Adipocyte (in vitro differentiated cells): Measurements from ENCODE around the gene GOLGA8O.
"Not testable (repeated sequence)": the region's sequence is repeated elsewhere in the genome, so short reads cannot be mapped to it uniquely, and the experiment has no call there.

Experiments used
- DNase-seq: peaks from one replicate; pipeline ENCODE4 v3.0.0-alpha.2; 2015; ENCODE audit warnings: low read depth
- H3K27me3 ChIP-seq: replicated peaks from 2 replicates; pipeline ENCODE4 v1.7.0; 2013; ENCODE audit warnings: mild to moderate bottlenecking, low read length, moderate library complexity; ENCODE audit not compliant: control insufficient read depth, insufficient read depth
- H3K36me3 ChIP-seq: 2 replicates; pipeline ENCODE4 v1.7.0; 2013; ENCODE audit warnings: low read length, mild to moderate bottlenecking, moderate library complexity; ENCODE audit not compliant: control insufficient read depth, insufficient read depth, severe bottlenecking
- H3K4me1 ChIP-seq: 2 replicates; pipeline ENCODE4 v1.7.0; 2013; ENCODE audit warnings: mild to moderate bottlenecking, low read length, moderate library complexity; ENCODE audit not compliant: control insufficient read depth, insufficient read depth
- H3K4me3 ChIP-seq: 2 replicates; pipeline ENCODE4 v1.7.0; 2013; ENCODE audit warnings: mild to moderate bottlenecking, low read length, moderate library complexity
- H3K9ac ChIP-seq: 2 replicates; pipeline ENCODE4 v1.7.0; 2013; ENCODE audit warnings: mild to moderate bottlenecking, low read length, moderate library complexity
- H3K9me3 ChIP-seq: 2 replicates; pipeline ENCODE4 v1.7.0; 2013; ENCODE audit warnings: mild to moderate bottlenecking, low read length, moderate library complexity; ENCODE audit not compliant: control insufficient read depth

GOLGA8O gene

DNA sequence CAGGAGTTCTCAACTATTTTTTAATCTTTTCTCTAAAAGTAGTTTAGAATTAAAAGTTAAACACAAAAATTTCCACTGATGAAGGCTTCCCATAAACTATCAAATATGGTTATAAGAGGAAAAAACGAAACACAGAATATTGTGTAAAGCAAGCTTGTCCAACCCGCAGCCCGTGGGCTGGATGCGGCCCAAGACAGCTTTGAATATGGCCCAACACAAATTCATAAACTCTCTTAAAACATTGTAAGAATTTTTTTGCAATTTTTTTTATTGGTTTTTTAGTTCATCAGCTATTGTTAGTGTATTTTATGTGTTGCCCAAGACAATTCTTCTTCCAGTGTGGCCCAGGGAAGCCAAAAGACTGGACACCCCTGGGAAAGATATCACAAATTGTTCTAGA is 28.9 kb downstream of the GOLGA8O start:
- not testable (repeated sequence) for H3K4me1 ChIP-seq, H3K9me3 ChIP-seq, H3K9ac ChIP-seq, DNase-seq, H3K4me3 ChIP-seq, H3K27me3 ChIP-seq, H3K36me3 ChIP-seq

DNA sequence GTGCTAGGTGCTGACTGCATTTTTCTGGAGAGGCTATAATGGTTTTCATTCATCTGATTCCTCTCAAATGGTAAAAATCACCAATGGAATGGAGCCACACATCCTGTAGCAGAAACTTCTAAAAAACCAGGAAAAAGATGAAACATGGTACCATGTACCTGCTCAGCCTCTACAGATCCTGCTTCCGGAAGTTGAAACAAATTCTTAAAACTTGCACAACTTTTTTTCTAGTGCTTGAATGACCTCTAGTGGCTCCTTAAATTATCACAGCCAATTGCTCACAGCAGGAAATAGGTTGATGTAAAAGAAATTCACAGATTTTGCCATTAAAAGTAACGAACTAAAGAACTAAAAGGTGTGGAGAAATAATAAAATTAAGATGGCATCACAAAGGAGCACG is 47.5 kb downstream of the GOLGA8O start:
- H3K9ac ChIP-seq, H3K36me3 ChIP-seq, H3K4me1 ChIP-seq, DNase-seq, H3K4me3 ChIP-seq, H3K9me3 ChIP-seq, H3K27me3 ChIP-seq: not testable (repeated sequence)

DNA sequence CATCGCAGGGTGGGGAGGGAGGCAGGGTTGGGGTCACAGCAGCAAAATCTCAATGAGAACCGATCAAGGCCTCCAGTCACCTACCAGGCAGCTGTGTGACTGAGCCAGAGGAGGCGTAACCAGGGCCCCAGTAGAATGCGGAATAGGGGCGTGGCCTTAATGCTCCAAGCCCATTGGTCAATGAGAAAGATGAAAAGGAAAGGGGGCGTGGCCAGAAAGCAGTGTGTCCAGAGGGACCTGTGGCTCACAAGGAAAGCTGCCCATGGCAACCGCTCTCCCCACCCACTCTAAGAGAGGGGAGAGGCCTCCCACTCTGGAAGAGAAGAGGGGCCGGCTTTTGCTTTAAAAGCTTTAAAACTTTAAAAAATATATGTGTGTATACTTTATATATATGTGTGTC is 52.2 kb downstream of the GOLGA8O start, which contains the start of gene GOLGA8K:
TSS of gene GOLGA8K (minus strand) at position 101 of the 400 bp plus-strand sequence. CDS start at position 3, 98 bp downstream.
- not testable (repeated sequence) for H3K9ac ChIP-seq, H3K9me3 ChIP-seq, H3K36me3 ChIP-seq, H3K4me3 ChIP-seq, DNase-seq, H3K4me1 ChIP-seq, H3K27me3 ChIP-seq

DNA sequence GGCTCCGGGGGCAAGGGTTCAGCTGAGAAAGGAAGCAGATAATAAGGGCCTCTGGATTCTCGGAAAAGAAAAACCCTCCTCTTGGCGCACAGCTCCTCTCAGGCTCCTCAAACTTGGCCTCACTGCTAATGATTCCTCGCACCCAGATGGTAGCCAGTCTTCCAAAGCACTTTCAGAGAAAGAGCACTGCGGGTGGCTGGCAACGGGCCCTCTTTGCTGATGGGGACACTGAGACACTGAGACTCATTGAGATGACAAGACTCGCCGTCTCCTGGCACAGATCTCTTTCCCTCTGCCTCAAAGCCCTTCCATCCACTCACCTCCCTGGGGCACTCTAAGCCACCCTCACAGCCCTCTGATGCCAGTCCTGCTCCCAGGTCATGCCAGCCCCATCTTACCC is 58.9 kb downstream of the GOLGA8O start:
- DNase-seq, H3K27me3 ChIP-seq, H3K4me3 ChIP-seq, H3K9me3 ChIP-seq, H3K9ac ChIP-seq, H3K36me3 ChIP-seq, H3K4me1 ChIP-seq: not testable (repeated sequence)
